Common myeloid progenitor, CD34-positive (primary cell): ENCODE results near the gene MAMDC2.

Experiments used
- CTCF ChIA-PET: fragments of 350-600 bp; sonication (Branson Sonifier 250); formaldehyde crosslinking; loops from one replicate; lab custom pipeline; 2021; ENCODE audit warnings: antibody characterized with exemption; lab: Charles Lee
- POLR2A ChIA-PET: fragments of 350-600 bp; sonication (Branson Sonifier 250); formaldehyde crosslinking; loops from one replicate; lab custom pipeline; 2021; ENCODE audit warnings: antibody characterized with exemption; lab: Charles Lee
- DNase-seq, 3 donors: peaks; one replicate each; pipeline versions ENCODE4 v3.0.0 to v3.0.0-alpha.2; 2013
- H3K27ac ChIP-seq, 2 experiments: 1 replicate in 1 of 2; 2 replicates in 1 of 2; pipeline ENCODE4 v1.7.0; 2013; ENCODE audit warnings: inconsistent platforms in 2 of 2, low read length in 2 of 2, mild to moderate bottlenecking in 2 of 2, low read depth in 1 of 2, moderate library complexity in 1 of 2; ENCODE audit not compliant: severe bottlenecking in 2 of 2, insufficient read depth in 1 of 2, poor library complexity in 1 of 2
- H3K27me3 ChIP-seq, 5 experiments: replicated peaks in 2 of 5; 1 replicate in 3 of 5; 2 replicates in 2 of 5; pipeline versions ENCODE4 v1.6.1 to v1.7.0; 2013; ENCODE audit warnings: low read length in 4 of 5, mild to moderate bottlenecking in 2 of 5, moderate library complexity in 2 of 5, inconsistent platforms in 1 of 5; ENCODE audit not compliant: insufficient read depth in 5 of 5, control insufficient read depth in 4 of 5
- H3K36me3 ChIP-seq, 4 experiments: 1 replicate in 2 of 4; 2 replicates in 2 of 4; pipeline versions ENCODE4 v1.6.1 to v1.7.0; 2013; ENCODE audit warnings: low read length in 3 of 4, control low read depth in 1 of 4, mild to moderate bottlenecking in 1 of 4; ENCODE audit not compliant: control insufficient read depth in 4 of 4, insufficient read depth in 4 of 4
- H3K4me1 ChIP-seq, 4 experiments: 1 replicate in 3 of 4; 2 replicates in 1 of 4; pipeline versions ENCODE4 v1.6.1 to v1.7.1; 2013; ENCODE audit warnings: low read length in 3 of 4, mild to moderate bottlenecking in 3 of 4, control low read depth in 1 of 4, inconsistent platforms in 1 of 4, moderate library complexity in 1 of 4; ENCODE audit not compliant: control insufficient read depth in 4 of 4, insufficient read depth in 4 of 4; ENCODE audit errors: control extremely low read depth in 1 of 4
- H3K4me3 ChIP-seq, 7 experiments: 1 replicate in 4 of 7; 2 replicates in 3 of 7; pipeline versions ENCODE4 v1.5.1 to v1.7.0; 2013; ENCODE audit warnings: mild to moderate bottlenecking in 7 of 7, low read length in 6 of 7, moderate library complexity in 6 of 7, inconsistent platforms in 2 of 7, low read depth in 2 of 7, control low read depth in 1 of 7; ENCODE audit not compliant: insufficient read depth in 4 of 7, control insufficient read depth in 1 of 7; ENCODE audit errors: extremely low read depth in 1 of 7
- H3K9me3 ChIP-seq, 5 experiments: 1 replicate in 4 of 5; 2 replicates in 1 of 5; pipeline versions ENCODE4 v1.6.1 to v1.7.1; 2013; ENCODE audit warnings: low read length in 4 of 5, mild to moderate bottlenecking in 2 of 5, inconsistent platforms in 1 of 5, low read depth in 1 of 5, moderate library complexity in 1 of 5; ENCODE audit not compliant: control insufficient read depth in 4 of 5, insufficient read depth in 2 of 5; ENCODE audit errors: control extremely low read depth in 1 of 5
- WGBS: methylation state at CpG from one replicate; pipeline ENCODE4 v1.1.5; 2013; ENCODE audit not compliant: insufficient coverage; 5-methylcytosine and 5-hydroxymethylcytosine counted together

MAMDC2 gene

DNA sequence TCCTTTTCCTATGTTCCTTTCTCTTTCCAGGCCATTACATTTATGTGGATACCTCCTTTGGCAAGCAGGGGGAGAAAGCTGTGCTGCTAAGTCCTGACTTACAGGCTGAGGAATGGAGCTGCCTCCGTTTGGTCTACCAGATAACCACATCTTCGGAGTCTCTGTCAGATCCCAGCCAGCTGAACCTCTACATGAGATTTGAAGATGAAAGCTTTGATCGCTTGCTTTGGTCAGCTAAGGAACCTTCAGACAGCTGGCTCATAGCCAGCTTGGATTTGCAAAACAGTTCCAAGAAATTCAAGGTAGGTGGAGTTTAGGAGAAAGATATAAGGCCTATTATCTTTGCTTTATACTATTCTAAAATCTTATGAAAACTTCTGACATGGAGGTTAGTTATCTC, 64.5 kb downstream of the MAMDC2 start:
- no peak for DNase-seq
- H3K27ac ChIP-seq, result no peak overlapping the region
- 97% methylated on average over 3 of the region's 3 CpGs for WGBS
- peaks cover 0 to 18% (median 4%) of the 10 kb centered on the region in 4 experiments for H3K4me1 ChIP-seq
- H3K27me3 ChIP-seq, result peaks cover 0 to 6% (median 0%) of the 10 kb centered on the region in 5 experiments
- H3K9me3 ChIP-seq, result peaks cover 0 to 5% (median 0%) of the 10 kb centered on the region in 5 experiments
- no peak overlapping the region for H3K4me3 ChIP-seq
- POLR2A ChIA-PET, result no interaction called here
- H3K36me3 ChIP-seq, result peaks cover 0 to 33% (median 4%) of the 10 kb centered on the region in 4 experiments
- CTCF ChIA-PET, result interaction anchor here (6.5 to 10.0 kb wide), 4 partner anchors 12 to 140 kb away, joined by 45 to 185 read pairs (median 64); no protein-coding TSS in a partner anchor

DNA sequence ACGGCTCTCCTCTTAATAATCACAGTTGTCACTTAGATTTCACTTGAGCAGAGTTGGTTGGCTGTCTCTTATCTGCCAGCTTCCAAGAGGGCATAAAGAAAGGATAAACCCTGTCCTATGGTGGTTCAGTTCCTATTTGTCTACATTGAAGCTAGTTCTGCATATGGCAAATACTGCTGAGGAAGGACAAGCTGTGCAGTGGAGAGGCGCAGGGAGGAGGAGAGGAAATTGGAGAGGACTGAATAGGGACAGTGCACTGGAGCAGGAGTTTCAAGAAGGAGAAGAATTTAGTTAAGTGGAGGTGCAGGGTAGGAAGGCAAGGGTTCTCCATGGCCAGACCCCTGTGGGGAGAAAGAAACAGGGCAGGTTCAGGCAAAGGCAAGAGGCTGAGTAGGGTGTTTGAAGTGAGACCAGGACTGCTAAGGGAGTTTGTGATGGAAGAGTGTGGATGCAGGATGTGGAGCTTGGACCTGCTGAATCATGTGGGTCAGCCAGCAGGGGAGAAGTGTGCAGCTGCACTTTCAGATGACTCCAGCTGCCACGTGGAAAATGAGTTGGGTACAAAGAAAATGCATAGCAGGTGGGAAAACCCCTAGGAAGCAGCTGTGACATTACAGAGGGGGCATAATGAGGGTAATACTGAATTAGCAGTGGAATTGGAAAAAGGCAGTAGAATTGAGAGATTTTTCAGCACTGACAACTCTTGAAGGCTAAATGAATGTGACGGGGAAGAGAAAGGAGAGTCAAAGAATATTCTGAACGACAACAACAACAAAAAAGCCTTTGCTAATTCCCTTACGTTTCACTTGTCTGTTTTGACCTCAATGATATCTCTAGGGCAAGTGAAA, 66.8 kb downstream of the MAMDC2 start:
- CTCF ChIA-PET, result interaction anchor here (0.7 to 10.0 kb wide), 27 partner anchors 12 to 492 kb away, joined by 3 to 185 read pairs (median 5); no protein-coding TSS in a partner anchor
- DNase-seq, result peak; percentile 22 to 87 (median 84)
- peaks cover 0 to 42% (median 7%) of the 10 kb centered on the region in 4 experiments for H3K36me3 ChIP-seq
- no peak overlapping the region for H3K4me3 ChIP-seq
- H3K9me3 ChIP-seq, result peaks cover 0 to 2% (median 0%) of the 10 kb centered on the region in 5 experiments
- 62% methylated on average over 5 of the region's 6 CpGs for WGBS
- no peak overlapping the region for H3K27ac ChIP-seq
- H3K4me1 ChIP-seq, result peaks cover 0 to 18% (median 4%) of the 10 kb centered on the region in 4 experiments
- H3K27me3 ChIP-seq, result peaks cover 0 to 4% (median 0%) of the 10 kb centered on the region in 5 experiments
- POLR2A ChIA-PET, result interaction anchor here (1.0 kb wide), 1 partner anchor 139 kb away, joined by 4 read pairs; no protein-coding TSS in a partner anchor

DNA sequence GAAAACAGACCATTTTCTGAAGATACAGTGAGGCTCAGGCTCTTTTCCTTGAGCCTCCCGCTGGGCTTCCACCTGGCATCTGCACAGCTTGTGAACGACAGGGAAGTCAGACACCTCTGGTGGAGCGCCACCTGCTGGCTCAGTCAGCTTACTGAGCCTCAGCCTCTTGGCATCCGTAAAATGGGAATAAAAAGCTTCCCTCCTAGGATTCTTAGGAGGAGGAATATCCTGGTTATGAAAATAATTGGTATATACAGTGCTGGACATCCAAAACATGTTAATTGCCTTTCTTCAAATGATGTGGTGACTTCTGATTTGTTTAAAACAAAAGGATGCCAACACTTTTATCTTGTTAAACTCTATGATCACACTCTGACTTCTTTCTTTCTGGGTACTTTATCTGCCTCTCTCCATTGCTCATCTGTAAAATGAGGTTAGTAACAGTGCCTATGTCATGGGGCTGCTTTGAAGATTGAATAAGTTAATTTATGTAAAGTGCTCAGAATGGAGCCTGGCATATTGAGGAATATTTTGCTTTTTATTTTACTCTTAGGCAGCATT, 67.5 kb downstream of the MAMDC2 start:
- Histone ChIP-seq H3K4me1 (peaks cover 0 to 18% (median 4%) of the 10 kb centered on the region in 4 experiments), H3K27ac (no peak overlapping the region), H3K9me3 (peaks cover 0 to 2% (median 0%) of the 10 kb centered on the region in 5 experiments), H3K27me3 (peaks cover 0 to 4% (median 0%) of the 10 kb centered on the region in 5 experiments), H3K4me3 (no peak overlapping the region), H3K36me3 (peaks cover 0 to 42% (median 7%) of the 10 kb centered on the region in 4 experiments)
- ChIA-PET POLR2A (interaction anchor here (1.0 kb wide), 1 partner anchor 139 kb away, joined by 4 read pairs; no protein-coding TSS in a partner anchor), CTCF (interaction anchor here (0.7 to 10.0 kb wide), 32 partner anchors 8 to 691 kb away, joined by 3 to 185 read pairs (median 4); no protein-coding TSS in a partner anchor)
- DNase-seq, result peak; percentile 53 to 77 (median 73)
- WGBS, result no CpG with 5 or more reads among the region's 4 CpGs

DNA sequence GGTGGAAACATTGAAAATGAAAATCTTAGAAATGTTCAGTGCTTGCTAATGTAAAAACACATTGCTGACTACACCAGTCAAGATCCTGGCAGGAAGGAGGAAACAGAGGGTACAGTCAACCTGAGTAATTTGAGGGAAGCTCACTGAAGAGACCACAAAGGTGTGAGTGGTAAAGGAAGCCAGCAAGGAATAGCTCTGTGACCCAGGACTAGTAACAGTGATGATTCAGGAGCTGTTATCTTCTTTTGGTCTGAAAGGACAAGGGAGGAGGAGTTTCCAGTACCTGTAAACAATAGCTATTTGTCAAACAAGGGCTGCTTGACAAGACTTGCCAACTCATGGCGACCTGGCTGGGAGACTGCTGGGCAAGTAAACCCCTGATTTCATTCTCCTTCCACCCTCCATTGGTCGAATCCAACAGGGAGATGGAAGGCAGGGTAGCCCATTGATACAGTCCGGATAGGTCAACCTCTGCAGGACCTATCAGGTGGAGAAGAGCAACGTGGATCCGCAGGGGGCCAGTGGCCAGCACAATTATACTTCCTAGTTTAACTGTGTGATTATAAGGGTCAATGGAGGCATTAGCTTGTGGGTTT, 68.1 kb downstream of the MAMDC2 start:
- Histone ChIP-seq H3K27me3 (peaks cover 0 to 4% (median 0%) of the 10 kb centered on the region in 5 experiments), H3K9me3 (peaks cover 0 to 2% (median 0%) of the 10 kb centered on the region in 5 experiments), H3K4me1 (peaks cover 0 to 18% (median 4%) of the 10 kb centered on the region in 4 experiments), H3K36me3 (peaks cover 0 to 42% (median 7%) of the 10 kb centered on the region in 4 experiments), H3K4me3 (no peak overlapping the region), H3K27ac (no peak overlapping the region)
- no peak for DNase-seq
- ChIA-PET POLR2A (no interaction called here), CTCF (interaction anchor here (0.8 to 10.0 kb wide), 28 partner anchors 8 to 691 kb away, joined by 3 to 185 read pairs (median 6); no protein-coding TSS in a partner anchor)
- WGBS, result 93% methylated on average over 3 of the region's 5 CpGs

DNA sequence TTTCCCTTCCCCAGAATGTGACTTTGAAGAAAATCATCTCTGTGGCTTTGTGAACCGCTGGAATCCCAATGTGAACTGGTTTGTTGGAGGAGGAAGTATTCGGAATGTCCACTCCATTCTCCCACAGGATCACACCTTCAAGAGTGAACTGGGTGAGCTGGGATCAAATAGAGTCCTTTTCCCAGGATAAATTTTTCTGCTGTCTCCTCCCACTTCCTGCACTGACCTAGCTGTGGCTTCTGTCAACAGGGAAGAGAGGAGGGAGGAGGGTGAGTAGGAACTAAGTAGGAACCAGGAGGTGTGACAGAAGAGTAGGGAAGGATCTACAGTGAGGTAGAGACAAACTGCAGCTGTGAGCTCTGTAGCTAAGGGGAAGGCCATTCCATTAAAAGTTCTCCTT, 69.3 kb downstream of the MAMDC2 start:
- POLR2A ChIA-PET, result interaction anchor here (0.6 kb wide), 1 partner anchor 294 kb away, joined by 6 read pairs; no protein-coding TSS in a partner anchor
- H3K4me3 ChIP-seq, result no peak overlapping the region
- H3K27ac ChIP-seq, result no peak overlapping the region
- peaks cover 0 to 18% (median 4%) of the 10 kb centered on the region in 4 experiments for H3K4me1 ChIP-seq
- H3K27me3 ChIP-seq, result peaks cover 0 to 4% (median 0%) of the 10 kb centered on the region in 5 experiments
- H3K36me3 ChIP-seq, result peaks cover 0 to 47% (median 7%) of the 10 kb centered on the region in 4 experiments
- CTCF ChIA-PET, result interaction anchor here (0.6 to 10.0 kb wide), 27 partner anchors 10 to 691 kb away, joined by 3 to 185 read pairs (median 5); no protein-coding TSS in a partner anchor
- peaks cover 0 to 2% (median 0%) of the 10 kb centered on the region in 5 experiments for H3K9me3 ChIP-seq
- no CpG with 5 or more reads among the region's 2 CpGs for WGBS
- no peak for DNase-seq

DNA sequence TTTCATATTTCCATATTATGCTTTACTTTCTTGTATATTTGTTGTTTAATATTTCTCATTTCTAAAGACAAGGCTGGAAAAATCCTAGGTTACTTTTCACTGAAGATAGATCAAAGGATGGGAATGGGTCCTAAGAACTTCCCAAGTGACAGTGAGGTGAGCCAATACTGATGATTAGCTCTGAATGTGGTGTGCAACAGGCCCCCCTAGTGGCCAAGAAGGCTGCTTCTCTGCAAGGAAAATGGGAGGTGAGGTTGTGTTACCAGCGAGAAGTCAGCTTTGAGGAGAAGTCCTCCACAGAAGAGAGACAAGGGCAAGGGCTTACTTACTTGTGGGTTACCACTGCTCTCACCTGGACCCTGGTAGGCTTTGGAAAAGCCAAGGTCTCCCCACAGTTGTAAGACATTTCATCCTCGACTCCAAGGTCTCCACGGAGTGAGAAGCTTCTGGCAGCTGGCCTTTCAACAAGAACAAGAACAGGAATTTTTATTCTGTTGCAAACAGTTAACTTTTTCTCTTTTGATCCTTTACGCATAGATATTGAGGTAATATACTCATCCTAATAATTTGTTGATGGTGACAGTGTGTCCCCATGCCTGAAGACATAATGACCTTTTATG, 69.9 kb downstream of the MAMDC2 start:
- Histone ChIP-seq H3K27me3 (peaks cover 0 to 6% (median 0%) of the 10 kb centered on the region in 5 experiments), H3K36me3 (peaks cover 0 to 42% (median 8%) of the 10 kb centered on the region in 4 experiments), H3K9me3 (peaks cover 0 to 2% (median 0%) of the 10 kb centered on the region in 5 experiments), H3K27ac (no peak overlapping the region), H3K4me1 (peaks cover 0 to 18% (median 4%) of the 10 kb centered on the region in 4 experiments), H3K4me3 (no peak overlapping the region)
- 73% methylated on average over 3 of the region's 4 CpGs for WGBS
- ChIA-PET POLR2A (no interaction called here), CTCF (interaction anchor here (0.6 to 10.0 kb wide), 26 partner anchors 9 to 691 kb away, joined by 3 to 185 read pairs (median 5); no protein-coding TSS in a partner anchor)
- peak; percentile 52 to 67 (median 65) for DNase-seq
